Endothelial cell of umbilical vein (primary cell): ENCODE measurements around the gene UGT2B28.

ENCODE experiments used
- EZH2 ChIP-seq: IDR thresholded peaks from 2 replicates; pipeline ENCODE4 v1.6.1; 2012; ENCODE audit warnings: borderline replicate concordance, low read depth, mild to moderate bottlenecking, moderate library complexity, low read length, inconsistent platforms; ENCODE audit not compliant: severe bottlenecking
- POLR2A ChIP-seq: IDR thresholded peaks from 2 replicates; pipeline ENCODE4 v1.6.1; 2012; ENCODE audit warnings: low read depth, mild to moderate bottlenecking, control low read depth, low read length
- POLR2AphosphoS5 ChIP-seq: IDR thresholded peaks from 2 replicates; pipeline ENCODE4 v1.6.1; 2012; ENCODE audit warnings: low read depth, mild to moderate bottlenecking, control low read depth, low read length, moderate library complexity; ENCODE audit not compliant: insufficient read depth
- TF ChIP-seq, protein P1 (sequence below), 2 donors: IDR thresholded peaks; 1 replicate in 1 of 2; 2 replicates in 1 of 2; pipeline ENCODE4 v1.5.1; 2011; ENCODE audit warnings: low read length in 2 of 2, mild to moderate bottlenecking in 2 of 2, moderate library complexity in 2 of 2, control low read depth in 1 of 2, inconsistent platforms in 1 of 2, low read depth in 1 of 2; ENCODE audit not compliant: insufficient read depth in 1 of 2; ENCODE audit errors: extremely low read depth in 1 of 2
- TF ChIP-seq, protein P2 (sequence below): IDR thresholded peaks from 2 replicates; pipeline ENCODE4 v1.6.1; 2011; ENCODE audit not compliant: insufficient read depth, insufficient read length

GRCh38 chr4:69322055-69322454 is 41.8 kb downstream of the UGT2B28 start:
- TF ChIP-seq EZH2: no peak
- TF ChIP-seq, protein P1, sequence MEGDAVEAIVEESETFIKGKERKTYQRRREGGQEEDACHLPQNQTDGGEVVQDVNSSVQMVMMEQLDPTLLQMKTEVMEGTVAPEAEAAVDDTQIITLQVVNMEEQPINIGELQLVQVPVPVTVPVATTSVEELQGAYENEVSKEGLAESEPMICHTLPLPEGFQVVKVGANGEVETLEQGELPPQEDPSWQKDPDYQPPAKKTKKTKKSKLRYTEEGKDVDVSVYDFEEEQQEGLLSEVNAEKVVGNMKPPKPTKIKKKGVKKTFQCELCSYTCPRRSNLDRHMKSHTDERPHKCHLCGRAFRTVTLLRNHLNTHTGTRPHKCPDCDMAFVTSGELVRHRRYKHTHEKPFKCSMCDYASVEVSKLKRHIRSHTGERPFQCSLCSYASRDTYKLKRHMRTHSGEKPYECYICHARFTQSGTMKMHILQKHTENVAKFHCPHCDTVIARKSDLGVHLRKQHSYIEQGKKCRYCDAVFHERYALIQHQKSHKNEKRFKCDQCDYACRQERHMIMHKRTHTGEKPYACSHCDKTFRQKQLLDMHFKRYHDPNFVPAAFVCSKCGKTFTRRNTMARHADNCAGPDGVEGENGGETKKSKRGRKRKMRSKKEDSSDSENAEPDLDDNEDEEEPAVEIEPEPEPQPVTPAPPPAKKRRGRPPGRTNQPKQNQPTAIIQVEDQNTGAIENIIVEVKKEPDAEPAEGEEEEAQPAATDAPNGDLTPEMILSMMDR (IDR thresholded peaks at IDR 0.05; ENCODE audit: extremely low read depth in 1 of 2, insufficient read depth in 1 of 2, low read depth in 1 of 2, low read length in 2 of 2): no peak
- no peak for TF ChIP-seq POLR2A
- no peak for TF ChIP-seq POLR2AphosphoS5
- TF ChIP-seq, protein P2, sequence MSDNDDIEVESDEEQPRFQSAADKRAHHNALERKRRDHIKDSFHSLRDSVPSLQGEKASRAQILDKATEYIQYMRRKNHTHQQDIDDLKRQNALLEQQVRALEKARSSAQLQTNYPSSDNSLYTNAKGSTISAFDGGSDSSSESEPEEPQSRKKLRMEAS: no peak
